H1 (cell line): ENCODE data around the gene TMPRSS3. TPM values are rescaled to one million over a fixed set of nuclear protein-coding genes. Genes with fewer than 3 reads are reported as not detected.

ENCODE experiments used
- CTCF ChIA-PET: fragments of 300-600 bp; sonication (Branson Sonifier 250); formaldehyde crosslinking; loops from one replicate; lab custom pipeline; 2021; ENCODE audit not compliant: partially characterized antibody; lab: Charles Lee
- POLR2A ChIA-PET: fragments of 300-600 bp; sonication (Branson Sonifier 250); formaldehyde crosslinking; loops from one replicate; lab custom pipeline; 2021; ENCODE audit warnings: inconsistent platforms; ENCODE audit not compliant: partially characterized antibody; lab: Charles Lee
- DNase-seq, 2 experiments: peaks; one replicate each; pipeline versions ENCODE4 v3.0.0 to v3.0.0-alpha.2; 2010 to 2022; ENCODE audit warnings: low spot score in 2 of 2, low read depth in 1 of 2, mixed read lengths in 1 of 2
- FAIRE-seq: peaks from 2 replicates; lab custom pipeline; 2011; peaks lifted over from hg19 to GRCh38; lab: Jason Lieb, UNC
- H2AFZ ChIP-seq: 2 replicates; pipeline ENCODE4 v1.8.1; 2012; ENCODE audit warnings: low read length, inconsistent platforms
- H2AK5ac ChIP-seq: 2 replicates; pipeline ENCODE4 v1.6.1; 2013; ENCODE audit warnings: low read depth, low read length
- H2BK120ac ChIP-seq: replicated peaks from 2 replicates; pipeline ENCODE3; 2013; ENCODE audit warnings: low read depth, low read length, inconsistent platforms
- H2BK12ac ChIP-seq: 2 replicates; pipeline ENCODE4 v1.6.1; 2013; ENCODE audit warnings: low read depth, low read length
- H2BK15ac ChIP-seq: 2 replicates; pipeline ENCODE4 v1.6.1; 2013; ENCODE audit warnings: low read length
- H2BK20ac ChIP-seq: 2 replicates; pipeline ENCODE4 v1.6.1; 2013; ENCODE audit warnings: low read length
- H2BK5ac ChIP-seq: 2 replicates; pipeline ENCODE4 v1.6.1; 2013; ENCODE audit warnings: low read depth, low read length
- H3K14ac ChIP-seq: 2 replicates; pipeline ENCODE4 v1.6.1; 2013; ENCODE audit warnings: inconsistent platforms; ENCODE audit not compliant: insufficient read length
- H3K18ac ChIP-seq: 2 replicates; pipeline ENCODE4 v1.6.1; 2013; ENCODE audit warnings: low read length; ENCODE audit errors: extremely low read depth
- H3K23ac ChIP-seq: 2 replicates; pipeline ENCODE4 v1.6.1; 2013; ENCODE audit warnings: inconsistent platforms; ENCODE audit not compliant: insufficient read length
- H3K23me2 ChIP-seq: 2 replicates; pipeline ENCODE4 v1.6.1; 2013; ENCODE audit warnings: low read depth, low read length
- H3K27ac ChIP-seq: 2 replicates; pipeline ENCODE4 v1.6.1; 2011; ENCODE audit warnings: low read depth, low read length, inconsistent platforms
- H3K27me3 ChIP-seq, 4 experiments: replicated peaks in 1 of 4; 1 replicate in 1 of 4; 2 replicates in 3 of 4; pipeline versions ENCODE4 v1.6.1 to v1.8.1; 2011 to 2013; ENCODE audit warnings: low read length in 3 of 4, mild to moderate bottlenecking in 3 of 4, inconsistent platforms in 2 of 4, mixed read lengths in 2 of 4, moderate library complexity in 1 of 4; ENCODE audit not compliant: control insufficient read depth in 3 of 4, insufficient read depth in 3 of 4; ENCODE audit errors: extremely low read depth in 1 of 4
- H3K36me3 ChIP-seq, 4 experiments: 2 replicates each; pipeline versions ENCODE4 v1.6.1 to v1.8.1; 2011 to 2013; ENCODE audit warnings: mild to moderate bottlenecking in 4 of 4, low read length in 3 of 4, moderate library complexity in 2 of 4, control low read depth in 1 of 4, inconsistent platforms in 1 of 4; ENCODE audit not compliant: insufficient read depth in 4 of 4, control insufficient read depth in 2 of 4
- H3K4ac ChIP-seq: replicated peaks from 2 replicates; pipeline ENCODE3; 2013; ENCODE audit warnings: low read length, low read depth, mixed read lengths, inconsistent platforms; ENCODE audit not compliant: insufficient read length
- H3K4me1 ChIP-seq, 4 experiments: replicated peaks in 1 of 4; 1 replicate in 1 of 4; 2 replicates in 3 of 4; pipeline versions ENCODE4 v1.6.1 to v1.8.1; 2011 to 2013; ENCODE audit warnings: low read length in 3 of 4, inconsistent platforms in 2 of 4, mixed read lengths in 1 of 4; ENCODE audit not compliant: insufficient read depth in 4 of 4, control insufficient read depth in 3 of 4
- H3K4me2 ChIP-seq, 2 experiments: 2 replicates each; pipeline versions ENCODE4 v1.6.1 to v1.8.1; 2011 to 2013; ENCODE audit warnings: low read depth in 2 of 2, low read length in 2 of 2, control low read depth in 1 of 2, inconsistent platforms in 1 of 2, mild to moderate bottlenecking in 1 of 2; ENCODE audit not compliant: insufficient read depth in 1 of 2
- H3K4me3 ChIP-seq, 4 experiments: fragments of 200-600, 300-600 bp in 1 of 4; sonication (generic), shearing (Covaris generic), sonication (Bioruptor Twin) in 1 of 4; 2 replicates each; pipeline versions ENCODE4 v1.5.1 to v1.8.1; 2011 to 2016; ENCODE audit warnings: low read length in 4 of 4, low read depth in 3 of 4, control low read depth in 2 of 4, inconsistent platforms in 2 of 4, mild to moderate bottlenecking in 2 of 4, mixed read lengths in 1 of 4, moderate library complexity in 1 of 4; ENCODE audit not compliant: insufficient read depth in 2 of 4; ENCODE audit errors: extremely low read depth in 1 of 4
- H3K56ac ChIP-seq: replicated peaks from 2 replicates; pipeline ENCODE3; 2013; ENCODE audit warnings: low read depth, mild to moderate bottlenecking, mixed read lengths, low read length, inconsistent platforms; ENCODE audit not compliant: insufficient read length
- H3K79me1 ChIP-seq: 2 replicates; pipeline ENCODE4 v1.6.1; 2013; ENCODE audit warnings: low read depth, low read length, control low read depth
- H3K79me2 ChIP-seq, 2 experiments: 2 replicates each; pipeline versions ENCODE4 v1.6.1 to v1.8.1; 2012 to 2013; ENCODE audit warnings: low read length in 2 of 2, mild to moderate bottlenecking in 2 of 2, inconsistent platforms in 1 of 2; ENCODE audit not compliant: insufficient read depth in 2 of 2, control insufficient read depth in 1 of 2
- H3K9ac ChIP-seq, 4 experiments: replicated peaks in 1 of 4; 1 replicate in 1 of 4; 2 replicates in 3 of 4; pipeline versions ENCODE4 v1.6.1 to v1.8.1; 2011 to 2013; ENCODE audit warnings: low read depth in 3 of 4, low read length in 3 of 4, control low read depth in 2 of 4, mild to moderate bottlenecking in 2 of 4, moderate library complexity in 2 of 4, inconsistent platforms in 1 of 4; ENCODE audit errors: extremely low read depth in 1 of 4
- H3K9me3 ChIP-seq, 2 experiments: 2 replicates each; pipeline versions ENCODE4 v1.6.1 to v1.8.1; 2012 to 2013; ENCODE audit warnings: mild to moderate bottlenecking in 2 of 2, moderate library complexity in 2 of 2, control low read depth in 1 of 2, inconsistent platforms in 1 of 2, low read depth in 1 of 2, low read length in 1 of 2, mixed read lengths in 1 of 2; ENCODE audit not compliant: insufficient read depth in 2 of 2
- H4K20me1 ChIP-seq, 2 experiments: replicated peaks in 1 of 2; 2 replicates each; pipeline versions ENCODE3 to v1.8.1; 2011 to 2013; ENCODE audit warnings: inconsistent platforms in 2 of 2, low read length in 2 of 2, mild to moderate bottlenecking in 1 of 2; ENCODE audit not compliant: insufficient read depth in 2 of 2, control insufficient read depth in 1 of 2
- H4K5ac ChIP-seq: 2 replicates; pipeline ENCODE4 v1.6.1; 2013; ENCODE audit warnings: low read length, low read depth, mixed read lengths, inconsistent platforms; ENCODE audit not compliant: insufficient read length
- H4K8ac ChIP-seq: 2 replicates; pipeline ENCODE4 v1.8.0; 2013; ENCODE audit warnings: mild to moderate bottlenecking, moderate library complexity, low read length, inconsistent platforms; ENCODE audit not compliant: insufficient read depth; ENCODE audit errors: extremely low read depth
- H4K91ac ChIP-seq: replicated peaks from 2 replicates; pipeline ENCODE3; 2013; ENCODE audit warnings: low read length, mixed read lengths, inconsistent platforms; ENCODE audit not compliant: insufficient read length
- CEBPB ChIP-seq: IDR thresholded peaks from 2 replicates; pipeline ENCODE4 v1.6.1; 2012; ENCODE audit warnings: low read depth, low read length
- KDM4A ChIP-seq: IDR thresholded peaks from one replicate; pipeline ENCODE4 v1.7.1; 2012; ENCODE audit warnings: low read depth, mild to moderate bottlenecking, moderate library complexity, low read length, inconsistent platforms; ENCODE audit not compliant: severe bottlenecking
- WGBS, 2 experiments: shearing (Covaris generic) in 1 of 2; methylation state at CpG; one replicate each; pipeline versions ENCODE4 v1.1.6 to v1.1.7; 2013 to 2015; ENCODE audit warnings: low lambda C conversion rate in 2 of 2, mixed read lengths in 2 of 2, inconsistent platforms in 1 of 2, low coverage in 1 of 2, missing lambda C conversion rate in 1 of 2; ENCODE audit not compliant: insufficient replicate concordance in 2 of 2, insufficient coverage in 1 of 2, insufficient read length in 1 of 2; ENCODE audit errors: extremely low coverage in 1 of 2, missing lambda C conversion rate in 1 of 2; 5-methylcytosine and 5-hydroxymethylcytosine counted together
- polyA plus RNA-seq, 7 experiments: library from polyadenylated mRNA; depleted of rRNA in 3 of 7; stranded (reverse) in 5 of 7; unstranded in 2 of 7; fragments of >200 nt in 5 of 7; fragments of 200-250 nt in 2 of 7; gene quantifications; 1 replicate in 5 of 7; 2 replicates in 1 of 7; 4 replicates in 1 of 7; pipeline versions ENCODE4 v1.2.1 to v1.2.3, GENCODE V29; 2011 to 2013; ENCODE audit warnings: missing spikeins in 2 of 7, mixed read lengths in 2 of 7
- total RNA-seq: library from RNA; stranded (reverse); fragmentation: NEBNext Ultra II Directional; extraction: Animal tissue kit (Norgen Biotek cat#: 25700); gene quantifications from 2 replicates; pipeline ENCODE4 v1.2.1, GENCODE V29; 2021
- TF ChIP-seq, protein P1 (sequence below): IDR thresholded peaks from 2 replicates; pipeline ENCODE4 v1.6.1; 2011; ENCODE audit warnings: low read depth, mild to moderate bottlenecking, low read length; ENCODE audit not compliant: insufficient read depth

Gene TMPRSS3
- total and polyA plus RNA-seq, 2 of the 8 experiments (the other 6 are each of a cell fraction or from before 2014, with no cell fraction given) = 0.38 TPM; not detected in 1

DNA sequence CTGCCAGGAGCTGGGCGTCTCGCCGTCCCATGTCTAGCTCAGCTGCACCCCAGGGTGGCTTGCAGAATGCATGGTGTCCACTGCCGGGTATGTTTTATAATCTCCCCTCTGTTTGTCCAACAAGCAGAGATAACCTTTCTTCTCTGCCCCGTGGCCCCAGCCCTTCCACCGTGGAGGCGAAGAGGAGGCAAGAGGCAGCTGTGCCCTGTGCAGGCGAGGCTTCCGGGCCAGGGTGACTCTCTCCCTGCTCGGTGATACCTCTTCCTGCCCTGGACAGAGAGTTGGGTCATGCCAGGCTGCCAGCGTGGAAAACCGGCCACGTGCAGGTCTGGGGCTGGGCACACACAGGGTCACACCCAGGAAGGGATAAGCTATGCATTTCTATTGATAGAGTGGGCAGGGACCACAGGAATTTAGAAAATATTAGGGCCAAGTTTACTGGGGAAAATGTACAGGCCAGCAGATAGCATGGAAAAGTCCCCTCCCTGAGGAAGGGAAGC is 44.9 kb downstream of the TMPRSS3 start, which contains the start of gene TFF2:
TSS of gene TFF2 (minus strand) at position 68 of the 500 bp plus-strand sequence. CDS start at position 31, 37 bp downstream.
- Histone ChIP-seq H3K27me3 (no peaks in the 10 kb centered on the region), H3K79me2 (no peaks in the 10 kb centered on the region), H2BK5ac (no peak within 1 kb of the TSS), H3K18ac (no peak within 1 kb of the TSS), H2BK120ac (no peak within 1 kb of the TSS), H4K5ac (no peak within 1 kb of the TSS), H2BK20ac (no peak within 1 kb of the TSS), H3K23me2 (no peaks in the 10 kb centered on the region), H4K20me1 (no peaks in the 10 kb centered on the region), H2AK5ac (no peak within 1 kb of the TSS), H3K4ac (no peak within 1 kb of the TSS), H3K79me1 (no peaks in the 10 kb centered on the region), H3K9me3 (no peaks in the 10 kb centered on the region), H3K36me3 (no peaks in the 10 kb centered on the region), H2BK12ac (no peak within 1 kb of the TSS), H3K14ac (no peak within 1 kb of the TSS), H3K4me1 (no peaks in the 10 kb centered on the region), H3K23ac (no peak within 1 kb of the TSS), H3K9ac (no peak within 1 kb of the TSS), H3K4me2 (no peak within 1 kb of the TSS), H2AFZ (no peak within 1 kb of the TSS), H3K56ac (no peak within 1 kb of the TSS), H2BK15ac (no peak within 1 kb of the TSS), H3K4me3 (no peak within 1 kb of the TSS), H4K8ac (no peak within 1 kb of the TSS), H3K27ac (no peak within 1 kb of the TSS), H4K91ac (no peak within 1 kb of the TSS)
- ChIA-PET CTCF (no interaction called here), POLR2A (no interaction called here)
- DNase-seq = peak in 1 of 2 experiments; percentile 39
- no peak for FAIRE-seq
- WGBS, 2 experiments = 95% methylated on average over 13 of the region's 13 CpGs; no CpG with 5 or more reads in 1 of the 2 experiments
- TF ChIP-seq CEBPB (no peak), KDM4A (no peak)
- TF ChIP-seq, protein P1, sequence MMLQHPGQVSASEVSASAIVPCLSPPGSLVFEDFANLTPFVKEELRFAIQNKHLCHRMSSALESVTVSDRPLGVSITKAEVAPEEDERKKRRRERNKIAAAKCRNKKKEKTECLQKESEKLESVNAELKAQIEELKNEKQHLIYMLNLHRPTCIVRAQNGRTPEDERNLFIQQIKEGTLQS = no peak
